Esophagus muscularis mucosa (tissue), 2 donors: ENCODE data around the gene CMTM1.

Source experiments
- EP300 ChIP-seq: sonication (generic); formaldehyde crosslinking; IDR thresholded peaks from one replicate; pipeline ENCODE4 v1.6.1; 2017; ENCODE audit warnings: antibody characterized with exemption
- POLR2A ChIP-seq: fragments of 450-650 bp; IDR thresholded peaks from one replicate; pipeline ENCODE4 v1.6.1; 2017; ENCODE audit warnings: antibody characterized with exemption, moderate library complexity, mild to moderate bottlenecking, low read depth

DNA sequence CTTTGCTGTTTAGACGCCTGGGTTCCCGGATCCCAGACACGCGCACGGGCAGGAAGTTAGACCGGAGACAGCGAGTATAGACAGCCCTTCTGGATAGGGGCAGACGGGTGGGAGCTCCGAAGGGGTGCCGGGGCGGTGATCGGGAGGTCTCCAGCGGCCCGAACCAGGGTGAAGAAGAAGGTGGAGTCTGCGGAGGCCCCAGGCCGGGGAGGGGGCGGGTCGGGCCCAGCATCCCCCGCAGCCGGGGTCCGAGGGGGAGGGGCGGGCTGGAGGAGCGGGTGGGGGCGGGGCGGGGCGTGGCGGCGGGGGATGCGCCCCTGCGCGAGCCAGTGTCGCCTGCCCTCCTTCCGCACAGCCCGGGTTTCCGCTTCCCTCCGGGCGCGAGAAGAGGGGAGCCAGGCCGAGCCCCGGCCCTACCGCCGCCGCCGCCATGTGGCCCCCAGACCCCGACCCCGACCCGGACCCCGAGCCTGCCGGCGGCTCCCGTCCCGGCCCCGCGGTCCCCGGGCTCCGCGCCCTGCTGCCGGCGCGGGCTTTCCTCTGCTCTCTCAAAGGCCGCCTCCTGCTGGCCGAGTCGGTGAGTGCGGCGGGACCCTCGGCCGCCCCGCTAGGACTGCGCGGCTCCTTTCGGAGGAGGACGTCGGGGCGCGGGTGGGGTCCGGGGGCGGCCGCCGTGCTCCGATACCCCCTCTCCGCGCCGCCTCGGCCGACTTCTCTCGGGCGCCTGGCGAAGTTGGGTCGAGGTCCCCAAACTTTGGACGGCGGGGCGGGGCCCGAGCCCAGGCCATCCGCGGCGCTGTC lies 38.3 kb downstream of the CMTM1 start, which contains the start of gene CMTM3:
- TF ChIP-seq POLR2A (no peak), EP300 (no peak)
